K562 (cell line): ENCODE results near the gene TMEM121. TPM values are rescaled to one million over a fixed set of nuclear protein-coding genes. Genes with fewer than 3 reads are reported as not detected.

Source experiments
- ATAC-seq: fragments of 200-7000 bp; cut with Tn5 transposase; 3 replicates; pipeline ENCODE4 v1.9.1; 2020; ENCODE audit warnings: moderate library complexity
- BruUV-seq: library from RNA; stranded (reverse); fragments of 400-500 nt; replicated peaks from 2 replicates; lab custom pipeline; 2021; lab: Mats Ljungman, UMichigan
- CTCF ChIA-PET: fragments of 300-600 bp; formaldehyde crosslinking; extraction: SDS; loops from one replicate; lab custom pipeline; 2021; ENCODE audit warnings: low intra/inter-chr PET ratio; lab: Yijun Ruan, JAX
- POLR2A ChIA-PET: fragments of 300-600, 350-650 bp; sonication (Branson Sonifier 250); formaldehyde crosslinking; extraction: SDS; loops from one replicate; lab custom pipeline; 2021; ENCODE audit warnings: antibody characterized with exemption, inconsistent platforms; lab: Yijun Ruan, JAX
- DNase-seq, 4 experiments: peaks; one replicate each; pipeline versions ENCODE4 v3.0.0 to v3.0.0-alpha.2; 2011 to 2018; ENCODE audit warnings: low spot score in 3 of 4, mixed read lengths in 3 of 4; ENCODE audit errors: extremely low read depth in 1 of 4
- FAIRE-seq: peaks from 2 replicates; lab custom pipeline; 2011; peaks lifted over from hg19 to GRCh38; lab: Jason Lieb, UNC
- H2AFZ ChIP-seq: 2 replicates; pipeline ENCODE4 v1.6.0; 2011; ENCODE audit warnings: low read depth, low read length, control low read depth, inconsistent platforms
- H3K27ac ChIP-seq: fragments of 200-600 bp; 3 replicates; pipeline ENCODE4 v1.8.0; 2011; ENCODE audit warnings: low read depth, mild to moderate bottlenecking, control low read depth, inconsistent platforms, low read length, moderate library complexity, mixed read lengths; ENCODE audit errors: extremely low read depth
- H3K27me3 ChIP-seq, 2 experiments: fragments of 300-600 bp in 1 of 2; 2 replicates in 1 of 2; 3 replicates in 1 of 2; pipeline versions ENCODE4 v1.6.0 to v1.8.0; 2011; ENCODE audit warnings: inconsistent platforms in 2 of 2, low read length in 2 of 2, mild to moderate bottlenecking in 1 of 2, mixed read lengths in 1 of 2, moderate library complexity in 1 of 2; ENCODE audit not compliant: control insufficient read depth in 2 of 2, insufficient read depth in 2 of 2
- H3K36me3 ChIP-seq: fragments of 300-600 bp; 3 replicates; pipeline ENCODE4 v1.8.0; 2011; ENCODE audit warnings: mild to moderate bottlenecking, low read length, inconsistent platforms; ENCODE audit not compliant: control insufficient read depth, insufficient read depth
- H3K4me1 ChIP-seq, 2 experiments: fragments of 200-600 bp in 1 of 2; replicated peaks in 1 of 2; 2 replicates in 1 of 2; 3 replicates in 1 of 2; pipeline versions ENCODE4 v1.5.1 to v1.8.0; 2011; ENCODE audit warnings: inconsistent platforms in 2 of 2, low read length in 2 of 2, mild to moderate bottlenecking in 1 of 2, mixed read lengths in 1 of 2, moderate library complexity in 1 of 2; ENCODE audit not compliant: control insufficient read depth in 2 of 2, insufficient read depth in 2 of 2
- H3K4me2 ChIP-seq: 2 replicates; pipeline ENCODE4 v1.6.1; 2011; ENCODE audit warnings: low read length, control low read depth, inconsistent platforms, mixed read lengths; ENCODE audit not compliant: insufficient read depth
- H3K4me3 ChIP-seq: fragments of 200-600 bp; sonication (generic), shearing (Covaris generic); 2 replicates; pipeline ENCODE4 v1.5.1; 2016; ENCODE audit warnings: control low read depth, inconsistent platforms
- H3K79me2 ChIP-seq: fragments of 200-600 bp; 3 replicates; pipeline ENCODE4 v1.8.0; 2011; ENCODE audit warnings: low read length, inconsistent platforms; ENCODE audit not compliant: control insufficient read depth, insufficient read depth
- H3K9ac ChIP-seq, 2 experiments: 2 replicates each; pipeline versions ENCODE4 v1.6.0 to v1.6.1; 2011; ENCODE audit warnings: low read depth in 2 of 2, low read length in 2 of 2, control low read depth in 1 of 2, inconsistent platforms in 1 of 2, mild to moderate bottlenecking in 1 of 2, mixed read lengths in 1 of 2; ENCODE audit not compliant: insufficient read depth in 1 of 2
- H3K9me1 ChIP-seq: one replicate; pipeline ENCODE4 v1.6.0; 2011; ENCODE audit warnings: inconsistent platforms, mild to moderate bottlenecking, low read length, moderate library complexity; ENCODE audit not compliant: control insufficient read depth, insufficient read depth
- H3K9me3 ChIP-seq: replicated peaks from 2 replicates; pipeline ENCODE4 v1.5.1; 2011; ENCODE audit warnings: low read depth, low read length, inconsistent platforms; ENCODE audit not compliant: control insufficient read depth, insufficient read depth
- H4K20me1 ChIP-seq: replicated peaks from 2 replicates; pipeline ENCODE4 v1.6.1; 2011; ENCODE audit warnings: low read length, inconsistent platforms, mixed read lengths; ENCODE audit not compliant: control insufficient read depth, insufficient read depth
- ZBTB7A ChIP-seq: IDR thresholded peaks from 2 replicates; pipeline ENCODE4 v1.6.1; 2011; ENCODE audit warnings: low read depth, mild to moderate bottlenecking, low read length, moderate library complexity, borderline replicate concordance; ENCODE audit not compliant: control insufficient read depth
- ZNF57 ChIP-seq: fragments of 450-650 bp; formaldehyde crosslinking; IDR thresholded peaks from 2 replicates; pipeline ENCODE4 v1.4.0; 2020; ENCODE audit warnings: mild to moderate bottlenecking, moderate library complexity
- WGBS: fragments of 100-300 bp; shearing (Covaris generic); methylation state at CpG from one replicate; pipeline ENCODE4 v1.1.6; 2016; ENCODE audit warnings: low coverage, mixed read lengths; ENCODE audit not compliant: insufficient coverage; ENCODE audit errors: missing lambda C conversion rate; 5-methylcytosine and 5-hydroxymethylcytosine counted together
- in situ Hi-C: fragments of 300-500 bp; cut with MboI; formaldehyde crosslinking; loops from 4 replicates; pipeline ENCODE4 v1.15.0; 2018; ENCODE audit warnings: inconsistent platforms, mixed read lengths
- intact Hi-C: fragments of 100-400 bp; cut with micrococcal nuclease; formaldehyde crosslinking; loops from 2 replicates; pipeline ENCODE4 v1.14.2; 2022
- polyA plus RNA-seq, 8 experiments: library from polyadenylated mRNA; depleted of rRNA in 4 of 8; stranded (reverse) in 5 of 8; unstranded in 3 of 8; fragments of >200 nt; fragmentation: Nextera tagmentation in 2 of 8; fragmentation: Illumina TruSeq in 1 of 8; extraction: Ambion mirVana in 2 of 8; extraction: Trizol in 1 of 8; gene quantifications; 2 replicates each; pipeline versions ENCODE4 v1.2.1 to v1.2.3, GENCODE V29; 2011 to 2014; ENCODE audit warnings: inconsistent platforms in 1 of 8, missing spikeins in 1 of 8
- total RNA-seq, 7 experiments: library from RNA; depleted of rRNA in 6 of 7; stranded (reverse); fragments of >200 nt in 6 of 7; fragmentation: Illumina TruSeq in 2 of 7; extraction: Trizol in 2 of 7; gene quantifications; 2 replicates each; pipeline versions ENCODE4 v1.2.1 to v1.2.3, GENCODE V29; 2011 to 2021; ENCODE audit warnings: low replicate concordance in 1 of 7

The TMEM121 gene
- total and polyA plus RNA-seq, 9 of the 15 experiments (the other 6 are each of a cell fraction or from before 2014, with no cell fraction given): 0.31 to 0.36 TPM; not detected in 7

- ChIA-PET CTCF (no interaction called here), POLR2A (interaction anchor here (0.5 kb wide), 1 partner anchor 28 kb away, joined by 4 read pairs; no protein-coding TSS in a partner anchor)
- no peak overlapping the region for H2AFZ ChIP-seq
- no peaks in the 10 kb centered on the region; the same call in 1 of the 2 replicates for H4K20me1 ChIP-seq
- no peak overlapping the region for H3K4me3 ChIP-seq
- H3K79me2 ChIP-seq: no peaks in the 10 kb centered on the region
- H3K27me3 ChIP-seq: peaks cover 0 to 7% of the 10 kb centered on the region in 2 experiments; a peak in 1 of 5 replicates
- 24% methylated on average over 13 of the region's 81 CpGs for whole genome bisulfite sequencing
- H3K9me3 ChIP-seq: no peaks in the 10 kb centered on the region
- DNase-seq (no peak), FAIRE-seq (no peak), ATAC-seq (no peak)
- H3K4me1 ChIP-seq: peaks cover 5 to 95% of the 10 kb centered on the region in 2 experiments
- H3K9ac ChIP-seq: no peak overlapping the region
- H3K4me2 ChIP-seq: no peak overlapping the region
- in situ Hi-C loops: no loop called here
- no peaks in the 10 kb centered on the region for H3K9me1 ChIP-seq
- no peaks in the 10 kb centered on the region for H3K36me3 ChIP-seq
- H3K27ac ChIP-seq: no peak overlapping the region
- TF ChIP-seq ZNF57 (CRISPR knock-in tag) (no peak), ZBTB7A (0 out of 2 replicates have a peak, but pooled peaks have one; percentile 8)
- no TSS peak for BruUV-seq
- intact Hi-C loops: loop anchor here (10.0 kb wide), 1 partner anchor 46 kb away; the partner anchor contains the start of gene TMEM121
These were observed 47.8 kb upstream of the TMEM121 start for GRCh38 chr14:105478398-105479251.
